A549 (cell line): Measurements from ENCODE around the gene HP. TPM values are rescaled to one million over a fixed set of nuclear protein-coding genes. Genes with fewer than 3 reads are reported as not detected.

Experiments used
- ATAC-seq, 2 experiments: fragments of 200-7000 bp in 1 of 2; fragments of >200 bp in 1 of 2; cut with Nextera tagmentation in 1 of 2; cut with Tn5 transposase in 1 of 2; 3 replicates each; pipeline versions ENCODE4 v1.8.0 to v1.9.1; 2018 to 2020; ENCODE audit warnings: mild to moderate bottlenecking in 1 of 2, moderate library complexity in 1 of 2
- CTCF ChIA-PET: fragments of 300-600 bp; sonication (Branson Sonifier 250); formaldehyde crosslinking; extraction: SDS; loops from one replicate; lab custom pipeline; 2021; ENCODE audit warnings: antibody characterized with exemption, inconsistent platforms; lab: Yijun Ruan, JAX
- POLR2A ChIA-PET: fragments of 350-600 bp; formaldehyde crosslinking; extraction: SDS; loops from one replicate; lab custom pipeline; 2021; ENCODE audit warnings: antibody characterized with exemption, inconsistent platforms; lab: Yijun Ruan, JAX
- DNase-seq, 2 experiments: peaks; one replicate each; pipeline versions ENCODE4 v3.0.0 to v3.0.0-alpha.2; 2011 to 2016; ENCODE audit warnings: low read depth in 1 of 2, low spot score in 1 of 2
- FAIRE-seq: peaks from 2 replicates; lab custom pipeline; 2011; peaks lifted over from hg19 to GRCh38; lab: Jason Lieb, UNC
- H3K27ac ChIP-seq, 2 experiments: fragments of >200 bp; sonication (Bioruptor Twin); formaldehyde crosslinking; 3 replicates each; pipeline ENCODE4 v1.5.1; 2016 to 2017
- H3K4me1 ChIP-seq: fragments of >200 bp; sonication (Bioruptor Twin); formaldehyde crosslinking; 3 replicates; pipeline ENCODE4 v1.6.1; 2016
- H3K4me2 ChIP-seq: fragments of >200 bp; sonication (Bioruptor Twin); formaldehyde crosslinking; 3 replicates; pipeline ENCODE4 v1.6.1; 2016
- H3K4me3 ChIP-seq: fragments of >200 bp; sonication (Bioruptor Twin); formaldehyde crosslinking; 3 replicates; pipeline ENCODE4 v1.5.1; 2016
- H3K9me3 ChIP-seq: fragments of >200 bp; sonication (Bioruptor Twin); formaldehyde crosslinking; 3 replicates; pipeline ENCODE4 v1.6.1; 2016
- BHLHE40 ChIP-seq: IDR thresholded peaks from 2 replicates; pipeline ENCODE4 v1.6.1; 2012; ENCODE audit warnings: low read depth, low read length, inconsistent platforms
- CEBPB ChIP-seq, 2 experiments: fragments of >200 bp in 1 of 2; sonication (Bioruptor Twin) in 1 of 2; formaldehyde crosslinking in 1 of 2; IDR thresholded peaks; 2 replicates each; pipeline ENCODE4 v1.6.1; 2012 to 2016
- CHD2 ChIP-seq: fragments of 150-350 bp; IDR thresholded peaks from 2 replicates; pipeline ENCODE4 v1.6.1; 2014; ENCODE audit warnings: low read length; ENCODE audit not compliant: partially characterized antibody
- EP300 ChIP-seq, 2 experiments: fragments of >200 bp; sonication (Bioruptor Twin); formaldehyde crosslinking; IDR thresholded peaks; 2 replicates in 1 of 2; 3 replicates in 1 of 2; pipeline ENCODE4 v1.6.1; 2016 to 2017
- ESRRA ChIP-seq: fragments of 150-350 bp; IDR thresholded peaks from 2 replicates; pipeline ENCODE4 v1.6.1; 2014; ENCODE audit warnings: mild to moderate bottlenecking, low read length, borderline replicate concordance
- HOXB13 ChIP-seq: fragments of 250-450 bp; sonication (Bioruptor Pico); IDR thresholded peaks from 2 replicates; pipeline ENCODE4 v1.5.0; 2020; ENCODE audit warnings: low read depth, mild to moderate bottlenecking, moderate library complexity
- JUNB ChIP-seq: fragments of >200 bp; sonication (Bioruptor Twin); formaldehyde crosslinking; IDR thresholded peaks from 2 replicates; pipeline ENCODE4 v1.6.1; 2016
- KDM1A ChIP-seq: fragments of 200-600 bp; sonication (generic); IDR thresholded peaks from 2 replicates; pipeline ENCODE4 v1.6.1; 2016; ENCODE audit warnings: low read depth, mild to moderate bottlenecking
- KDM5A ChIP-seq: fragments of 200-600 bp; sonication (generic); IDR thresholded peaks from 2 replicates; pipeline ENCODE4 v1.6.1; 2016; ENCODE audit warnings: antibody characterized with exemption, mild to moderate bottlenecking
- MAFK ChIP-seq: fragments of 450-650 bp; IDR thresholded peaks from 2 replicates; pipeline ENCODE4 v1.6.1; 2014; ENCODE audit not compliant: partially characterized antibody
- NFE2L2 ChIP-seq: fragments of 150-350 bp; conservative IDR thresholded peaks from 2 replicates; pipeline ENCODE4 v1.6.1; 2014; ENCODE audit warnings: low read length
- POLR2A ChIP-seq: IDR thresholded peaks from 2 replicates; pipeline ENCODE4 v1.6.1; 2012; ENCODE audit warnings: mild to moderate bottlenecking, low read length
- RARB ChIP-seq: fragments of 250-450 bp; sonication (Bioruptor Pico); IDR thresholded peaks from 2 replicates; pipeline ENCODE4 v1.8.0; 2021; ENCODE audit warnings: mild to moderate bottlenecking, moderate library complexity
- RNF2 ChIP-seq: fragments of 200-600 bp; sonication (generic); IDR thresholded peaks from 2 replicates; pipeline ENCODE4 v1.6.1; 2016; ENCODE audit warnings: low read depth, mild to moderate bottlenecking, antibody characterized with exemption, moderate library complexity, borderline replicate concordance
- TP53 ChIP-seq: fragments of 250-450 bp; sonication (Bioruptor Pico); IDR thresholded peaks from 2 replicates; pipeline ENCODE4 v1.5.0; 2021; ENCODE audit warnings: mild to moderate bottlenecking, moderate library complexity
- ZC3H11A ChIP-seq: fragments of 450-650 bp; IDR thresholded peaks from 2 replicates; pipeline ENCODE4 v1.6.1; 2014; ENCODE audit warnings: antibody characterized with exemption, mild to moderate bottlenecking
- ZNF302 ChIP-seq: fragments of 250-450 bp; sonication (Bioruptor Pico); IDR thresholded peaks from 2 replicates; pipeline ENCODE4 v1.9.0; 2021; ENCODE audit warnings: inconsistent platforms, mild to moderate bottlenecking, moderate library complexity
- ZSCAN20 ChIP-seq: fragments of 250-450 bp; sonication (Bioruptor Pico); IDR thresholded peaks from 2 replicates; pipeline ENCODE4 v1.8.0; 2022; ENCODE audit warnings: mild to moderate bottlenecking, moderate library complexity
- WGBS: methylation state at CpG from one replicate; pipeline ENCODE4 v1.1.6; 2017; ENCODE audit errors: missing lambda C conversion rate; 5-methylcytosine and 5-hydroxymethylcytosine counted together
- polyA plus RNA-seq, 4 experiments: library from polyadenylated mRNA; depleted of rRNA in 3 of 4; stranded (reverse); fragments of >200 nt; fragmentation: RNase III in 1 of 4; extraction: RNeasy Plus Mini Kit Qiagen cat#74134 plus additional on column Dnase treatment in 1 of 4; gene quantifications; 2 replicates in 3 of 4; 3 replicates in 1 of 4; pipeline ENCODE4 v1.2.3, GENCODE V29; 2011 to 2017
- TF ChIP-seq, protein P1 (sequence below): fragments of 450-650 bp; IDR thresholded peaks from 2 replicates; pipeline ENCODE4 v1.6.1; 2014; ENCODE audit warnings: antibody characterized with exemption
- TF ChIP-seq, protein P2 (sequence below): fragments of 250-450 bp; sonication (Bioruptor Pico); IDR thresholded peaks from 2 replicates; pipeline ENCODE4 v1.5.0; 2020; ENCODE audit warnings: low read depth, mild to moderate bottlenecking, moderate library complexity
- TF ChIP-seq, protein P3 (sequence below): fragments of >200 bp; sonication (Bioruptor Twin); formaldehyde crosslinking; IDR thresholded peaks from 2 replicates; pipeline ENCODE4 v1.6.1; 2016

The HP gene
- polyA plus RNA-seq, 2 of the 4 experiments (the other 2 are of a cell fraction): 0.23 TPM; not detected in 1

DNA sequence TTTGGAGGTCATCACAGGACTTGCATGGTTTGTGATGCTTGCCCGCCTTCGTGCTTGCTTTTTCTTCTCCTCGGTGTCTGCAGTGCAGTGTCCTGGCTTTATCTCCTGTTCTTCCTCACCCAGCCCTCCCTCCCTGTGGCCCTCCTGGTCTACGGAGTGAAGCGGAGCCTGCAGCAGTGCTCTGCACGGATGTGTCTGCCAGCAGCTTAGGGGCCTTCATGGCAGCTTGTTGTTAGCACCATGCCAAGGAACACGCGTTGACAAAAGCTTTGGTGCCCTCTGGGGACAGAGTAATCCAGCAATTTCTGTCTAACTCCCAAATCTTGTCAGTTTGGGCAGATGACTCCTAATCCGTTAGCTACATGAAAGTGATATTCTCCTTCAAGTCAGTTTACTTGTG is 35.8 kb upstream of the HP start:
- no peak for ATAC-seq
- no peak overlapping the region for H3K27ac ChIP-seq
- WGBS: 92% methylated on average over 9 of the region's 9 CpGs
- no peak overlapping the region for H3K4me2 ChIP-seq
- no peak for TF ChIP-seq JUNB
- TF ChIP-seq TP53: no peak
- no peak for TF ChIP-seq RARB (CRISPR knock-in tag)
- no peak for TF ChIP-seq EP300 (IDR thresholded peaks at IDR 0.05)
- no peak for TF ChIP-seq ZNF302
- no peak for TF ChIP-seq CEBPB (IDR thresholded peaks at IDR 0.05)
- TF ChIP-seq, protein P1, sequence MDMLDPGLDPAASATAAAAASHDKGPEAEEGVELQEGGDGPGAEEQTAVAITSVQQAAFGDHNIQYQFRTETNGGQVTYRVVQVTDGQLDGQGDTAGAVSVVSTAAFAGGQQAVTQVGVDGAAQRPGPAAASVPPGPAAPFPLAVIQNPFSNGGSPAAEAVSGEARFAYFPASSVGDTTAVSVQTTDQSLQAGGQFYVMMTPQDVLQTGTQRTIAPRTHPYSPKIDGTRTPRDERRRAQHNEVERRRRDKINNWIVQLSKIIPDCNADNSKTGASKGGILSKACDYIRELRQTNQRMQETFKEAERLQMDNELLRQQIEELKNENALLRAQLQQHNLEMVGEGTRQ: no peak
- TF ChIP-seq POLR2A: no peak
- TF ChIP-seq NFE2L2: no peak
- TF ChIP-seq RNF2: no peak
- TF ChIP-seq, protein P2, sequence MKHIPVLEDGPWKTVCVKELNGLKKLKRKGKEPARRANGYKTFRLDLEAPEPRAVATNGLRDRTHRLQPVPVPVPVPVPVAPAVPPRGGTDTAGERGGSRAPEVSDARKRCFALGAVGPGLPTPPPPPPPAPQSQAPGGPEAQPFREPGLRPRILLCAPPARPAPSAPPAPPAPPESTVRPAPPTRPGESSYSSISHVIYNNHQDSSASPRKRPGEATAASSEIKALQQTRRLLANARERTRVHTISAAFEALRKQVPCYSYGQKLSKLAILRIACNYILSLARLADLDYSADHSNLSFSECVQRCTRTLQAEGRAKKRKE (CRISPR knock-in tag): no peak
- TF ChIP-seq BHLHE40: no peak
- TF ChIP-seq HOXB13 (CRISPR knock-in tag): no peak
- TF ChIP-seq, all 56 proteins: peak for 0
- POLR2A ChIA-PET: no interaction called here
- FAIRE-seq (no peak), DNase-seq (no peak)
- CTCF ChIA-PET: interaction anchor here (1.0 kb wide), 1 partner anchor 19 kb away, joined by 3 read pairs; no protein-coding TSS in a partner anchor
- no peaks in the 10 kb centered on the region for H3K4me1 ChIP-seq
- no peaks in the 10 kb centered on the region for H3K9me3 ChIP-seq
- H3K4me3 ChIP-seq: no peak overlapping the region

DNA sequence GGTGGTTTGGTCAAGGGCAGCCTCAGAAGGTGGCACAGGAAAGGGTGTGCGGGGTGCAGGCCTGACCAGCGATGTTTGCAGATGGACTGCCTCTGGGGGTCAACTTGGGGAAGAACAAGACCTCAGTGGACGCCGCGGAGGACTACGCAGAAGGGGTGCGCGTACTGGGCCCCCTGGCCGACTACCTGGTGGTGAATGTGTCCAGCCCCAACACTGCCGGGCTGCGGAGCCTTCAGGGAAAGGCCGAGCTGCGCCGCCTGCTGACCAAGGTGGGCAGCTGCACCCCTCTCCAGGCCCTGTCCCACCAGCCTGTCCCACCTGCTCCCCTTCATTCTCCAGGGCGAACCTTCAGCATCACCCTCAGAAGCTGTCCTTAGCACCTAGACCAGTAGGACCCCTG is 33.3 kb upstream of the HP start:
- POLR2A ChIA-PET: no interaction called here
- Histone ChIP-seq H3K27ac (no peak overlapping the region), H3K4me1 (peaks cover 19% of the 10 kb centered on the region), H3K4me2 (no peak overlapping the region), H3K9me3 (no peaks in the 10 kb centered on the region), H3K4me3 (no peak overlapping the region)
- CTCF ChIA-PET: interaction anchor here (1.2 to 1.4 kb wide), 2 partner anchors 59 to 79 kb away, joined by 3 to 4 read pairs; no protein-coding TSS in a partner anchor
- no peak for FAIRE-seq
- 94% methylated on average over 15 of the region's 15 CpGs for WGBS
- no peak for TF ChIP-seq CHD2
- no peak for TF ChIP-seq ZSCAN20
- no peak for TF ChIP-seq KDM5A
- ATAC-seq: peak in 1 of 2 experiments; percentile 64; a peak in 3 of 6 replicates
- no peak for DNase-seq

DNA sequence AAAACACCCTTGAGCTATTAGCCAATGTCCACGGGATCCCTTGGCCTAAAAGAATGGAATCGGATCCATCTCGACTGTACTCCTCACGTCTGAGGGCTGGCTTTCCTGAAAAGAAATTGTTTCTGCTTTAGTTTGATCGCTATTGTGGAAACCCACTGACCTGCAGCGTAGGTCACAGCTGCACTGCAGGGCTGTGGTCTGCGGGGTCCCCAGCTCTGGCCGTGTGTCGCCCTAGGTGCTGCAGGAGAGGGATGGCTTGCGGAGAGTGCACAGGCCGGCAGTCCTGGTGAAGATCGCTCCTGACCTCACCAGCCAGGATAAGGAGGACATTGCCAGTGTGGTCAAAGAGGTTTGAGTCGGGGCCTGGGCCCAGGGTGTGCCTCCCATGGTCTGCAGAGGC is 32.2 kb upstream of the HP start:
- Histone ChIP-seq H3K4me2 (no peak overlapping the region), H3K4me3 (no peak overlapping the region), H3K27ac (no peak overlapping the region), H3K4me1 (peaks cover 19% of the 10 kb centered on the region), H3K9me3 (no peaks in the 10 kb centered on the region)
- no peak for FAIRE-seq
- ATAC-seq: no peak
- TF ChIP-seq ZC3H11A (no peak), RARB (CRISPR knock-in tag) (no peak), ESRRA (no peak), KDM1A (no peak)
- DNase-seq: no peak
- POLR2A ChIA-PET: no interaction called here
- CTCF ChIA-PET: interaction anchor here (1.2 to 1.4 kb wide), 2 partner anchors 60 to 77 kb away, joined by 3 to 4 read pairs; no protein-coding TSS in a partner anchor
- WGBS: 96% methylated on average over 13 of the region's 13 CpGs

DNA sequence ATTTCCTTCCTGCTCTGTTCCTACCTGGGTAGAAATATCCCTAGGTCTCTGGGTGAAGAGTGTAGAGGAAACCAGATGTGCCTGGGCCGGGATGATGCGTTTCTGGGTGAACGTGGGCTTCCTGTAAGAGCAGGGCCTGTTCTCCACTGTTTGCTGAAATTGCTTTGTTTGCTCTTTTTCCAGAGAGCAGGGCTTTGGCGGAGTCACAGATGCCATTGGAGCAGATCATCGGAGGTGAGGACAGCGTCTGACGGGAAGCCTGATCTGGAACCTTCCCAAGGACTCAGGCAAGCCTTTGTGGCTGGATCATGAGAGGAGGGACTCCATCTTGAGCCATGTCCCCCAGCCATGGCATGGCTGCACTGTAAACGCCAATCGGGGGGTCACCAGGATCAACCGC is 30.3 kb upstream of the HP start:
- Histone ChIP-seq H3K4me1 (peaks cover 19% of the 10 kb centered on the region), H3K27ac (peak overlapping the region; percentile 45 to 75; a peak in 4 of 6 replicates), H3K4me2 (no peak overlapping the region; the same call in 2 of the 3 replicates), H3K4me3 (no peak overlapping the region), H3K9me3 (no peaks in the 10 kb centered on the region)
- ATAC-seq (no peak), DNase-seq (no peak), FAIRE-seq (no peak)
- WGBS: 93% methylated on average over 10 of the region's 10 CpGs
- ChIA-PET CTCF (no interaction called here), POLR2A (no interaction called here)
- TF ChIP-seq MAFK (peak; percentile 29), ESRRA (no peak), EP300 (IDR thresholded peaks at IDR 0.05) (no peak)
- TF ChIP-seq, protein P3, sequence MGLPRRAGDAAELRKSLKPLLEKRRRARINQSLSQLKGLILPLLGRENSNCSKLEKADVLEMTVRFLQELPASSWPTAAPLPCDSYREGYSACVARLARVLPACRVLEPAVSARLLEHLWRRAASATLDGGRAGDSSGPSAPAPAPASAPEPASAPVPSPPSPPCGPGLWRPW: no peak
